Common myeloid progenitor, CD34-positive (primary cell): ENCODE data around the gene TMEM242.
A peak's percentile ranks its signal among the peaks of the same experiment; 100 is the strongest.

ENCODE experiments used
- CTCF ChIA-PET: fragments of 350-600 bp; sonication (Branson Sonifier 250); formaldehyde crosslinking; loops from one replicate; lab custom pipeline; 2021; ENCODE audit warnings: antibody characterized with exemption; lab: Charles Lee
- POLR2A ChIA-PET: fragments of 350-600 bp; sonication (Branson Sonifier 250); formaldehyde crosslinking; loops from one replicate; lab custom pipeline; 2021; ENCODE audit warnings: antibody characterized with exemption; lab: Charles Lee
- DNase-seq, 3 donors: peaks; one replicate each; pipeline versions ENCODE4 v3.0.0 to v3.0.0-alpha.2; 2013
- H3K27ac ChIP-seq, 2 experiments: 1 replicate in 1 of 2; 2 replicates in 1 of 2; pipeline ENCODE4 v1.7.0; 2013; ENCODE audit warnings: inconsistent platforms in 2 of 2, low read length in 2 of 2, mild to moderate bottlenecking in 2 of 2, low read depth in 1 of 2, moderate library complexity in 1 of 2; ENCODE audit not compliant: severe bottlenecking in 2 of 2, insufficient read depth in 1 of 2, poor library complexity in 1 of 2
- H3K27me3 ChIP-seq, 5 experiments: replicated peaks in 2 of 5; 1 replicate in 3 of 5; 2 replicates in 2 of 5; pipeline versions ENCODE4 v1.6.1 to v1.7.0; 2013; ENCODE audit warnings: low read length in 4 of 5, mild to moderate bottlenecking in 2 of 5, moderate library complexity in 2 of 5, inconsistent platforms in 1 of 5; ENCODE audit not compliant: insufficient read depth in 5 of 5, control insufficient read depth in 4 of 5
- H3K36me3 ChIP-seq, 4 experiments: 1 replicate in 2 of 4; 2 replicates in 2 of 4; pipeline versions ENCODE4 v1.6.1 to v1.7.0; 2013; ENCODE audit warnings: low read length in 3 of 4, control low read depth in 1 of 4, mild to moderate bottlenecking in 1 of 4; ENCODE audit not compliant: control insufficient read depth in 4 of 4, insufficient read depth in 4 of 4
- H3K4me1 ChIP-seq, 4 experiments: 1 replicate in 3 of 4; 2 replicates in 1 of 4; pipeline versions ENCODE4 v1.6.1 to v1.7.1; 2013; ENCODE audit warnings: low read length in 3 of 4, mild to moderate bottlenecking in 3 of 4, control low read depth in 1 of 4, inconsistent platforms in 1 of 4, moderate library complexity in 1 of 4; ENCODE audit not compliant: control insufficient read depth in 4 of 4, insufficient read depth in 4 of 4; ENCODE audit errors: control extremely low read depth in 1 of 4
- H3K4me3 ChIP-seq, 7 experiments: 1 replicate in 4 of 7; 2 replicates in 3 of 7; pipeline versions ENCODE4 v1.5.1 to v1.7.0; 2013; ENCODE audit warnings: mild to moderate bottlenecking in 7 of 7, low read length in 6 of 7, moderate library complexity in 6 of 7, inconsistent platforms in 2 of 7, low read depth in 2 of 7, control low read depth in 1 of 7; ENCODE audit not compliant: insufficient read depth in 4 of 7, control insufficient read depth in 1 of 7; ENCODE audit errors: extremely low read depth in 1 of 7
- H3K9me3 ChIP-seq, 5 experiments: 1 replicate in 4 of 5; 2 replicates in 1 of 5; pipeline versions ENCODE4 v1.6.1 to v1.7.1; 2013; ENCODE audit warnings: low read length in 4 of 5, mild to moderate bottlenecking in 2 of 5, inconsistent platforms in 1 of 5, low read depth in 1 of 5, moderate library complexity in 1 of 5; ENCODE audit not compliant: control insufficient read depth in 4 of 5, insufficient read depth in 2 of 5; ENCODE audit errors: control extremely low read depth in 1 of 5
- WGBS: methylation state at CpG from one replicate; pipeline ENCODE4 v1.1.5; 2013; ENCODE audit not compliant: insufficient coverage; 5-methylcytosine and 5-hydroxymethylcytosine counted together

The TMEM242 gene

GRCh38 chr6:157302736-157303135 lies 20.6 kb downstream of the TMEM242 start:
- Histone ChIP-seq H3K27ac (no peak overlapping the region), H3K4me1 (peaks cover 25 to 63% (median 35%) of the 10 kb centered on the region in 4 experiments), H3K9me3 (no peaks in the 10 kb centered on the region), H3K36me3 (peaks cover 0 to 9% (median 3%) of the 10 kb centered on the region in 4 experiments), H3K27me3 (no peaks in the 10 kb centered on the region), H3K4me3 (no peak overlapping the region)
- DNase-seq: no peak
- 64% methylated on average over 1 of the region's 4 CpGs for WGBS
- CTCF ChIA-PET: interaction anchor here (1.1 to 1.3 kb wide), 2 partner anchors 14 to 29 kb away, joined by 3 to 4 read pairs; no protein-coding TSS in a partner anchor
- POLR2A ChIA-PET: no interaction called here

GRCh38 chr6:157300436-157300835 lies 22.9 kb downstream of the TMEM242 start:
- no peaks in the 10 kb centered on the region for H3K27me3 ChIP-seq
- H3K4me3 ChIP-seq: no peak overlapping the region
- H3K4me1 ChIP-seq: peaks cover 18 to 48% (median 27%) of the 10 kb centered on the region in 4 experiments
- no peak overlapping the region for H3K27ac ChIP-seq
- CTCF ChIA-PET: interaction anchor here (0.6 to 0.7 kb wide), 2 partner anchors 76 to 301 kb away, joined by 3 read pairs; no protein-coding TSS in a partner anchor
- H3K9me3 ChIP-seq: no peaks in the 10 kb centered on the region
- no peak for DNase-seq
- peaks cover 0 to 9% (median 4%) of the 10 kb centered on the region in 4 experiments for H3K36me3 ChIP-seq
- POLR2A ChIA-PET: no interaction called here
- over 99% methylated on average over 9 of the region's 12 CpGs for WGBS

GRCh38 chr6:157300006-157300405 lies 23.3 kb downstream of the TMEM242 start:
- no peaks in the 10 kb centered on the region for H3K9me3 ChIP-seq
- 99% methylated on average over 20 of the region's 20 CpGs for WGBS
- H3K27ac ChIP-seq: no peak overlapping the region
- H3K27me3 ChIP-seq: no peaks in the 10 kb centered on the region
- no peak overlapping the region for H3K4me3 ChIP-seq
- ChIA-PET POLR2A (no interaction called here), CTCF (interaction anchor here (1.0 kb wide), 1 partner anchor 18 kb away, joined by 3 read pairs; no protein-coding TSS in a partner anchor)
- peaks cover 0 to 9% (median 4%) of the 10 kb centered on the region in 4 experiments for H3K36me3 ChIP-seq
- DNase-seq: no peak
- H3K4me1 ChIP-seq: peaks cover 14 to 43% (median 23%) of the 10 kb centered on the region in 4 experiments

GRCh38 chr6:157298216-157298724 lies 25.0 kb downstream of the TMEM242 start:
- 8% methylated on average over 5 of the region's 9 CpGs for WGBS
- H3K4me3 ChIP-seq: peak overlapping the region in 5 of 7 experiments; percentile 15 to 64 (median 25)
- no peaks in the 10 kb centered on the region for H3K27me3 ChIP-seq
- H3K4me1 ChIP-seq: peaks cover 11 to 27% (median 18%) of the 10 kb centered on the region in 4 experiments
- no peaks in the 10 kb centered on the region for H3K9me3 ChIP-seq
- peak in 2 of 3 donors; percentile 35 to 53 for DNase-seq
- ChIA-PET CTCF (interaction anchor here (1.3 to 3.1 kb wide), 2 partner anchors 13 to 23 kb away, joined by 6 to 9 read pairs; no protein-coding TSS in a partner anchor), POLR2A (no interaction called here)
- peak overlapping the region in 1 of 2 experiments; percentile 46 for H3K27ac ChIP-seq
- H3K36me3 ChIP-seq: peaks cover 0 to 9% (median 4%) of the 10 kb centered on the region in 4 experiments

GRCh38 chr6:157294654-157295053 lies 28.7 kb downstream of the TMEM242 start:
- Histone ChIP-seq H3K27ac (no peak overlapping the region), H3K4me1 (peaks cover 11 to 18% (median 15%) of the 10 kb centered on the region in 4 experiments), H3K27me3 (no peaks in the 10 kb centered on the region), H3K36me3 (peaks cover 10 to 27% (median 16%) of the 10 kb centered on the region in 4 experiments), H3K9me3 (no peaks in the 10 kb centered on the region), H3K4me3 (no peak overlapping the region)
- no peak for DNase-seq
- CTCF ChIA-PET: interaction anchor here (0.7 to 1.8 kb wide), 3 partner anchors 9 to 1671 kb away, joined by 3 to 6 read pairs (median 4); no protein-coding TSS in a partner anchor
- no CpG with 5 or more reads among the region's 2 CpGs for WGBS
- POLR2A ChIA-PET: no interaction called here

- H3K27me3 ChIP-seq: no peaks in the 10 kb centered on the region
- ChIA-PET POLR2A (no interaction called here), CTCF (no interaction called here)
- WGBS: 100% methylated on average over 4 of the region's 6 CpGs
- peaks cover 11 to 18% (median 15%) of the 10 kb centered on the region in 4 experiments for H3K4me1 ChIP-seq
- DNase-seq: no peak
- H3K27ac ChIP-seq: no peak overlapping the region
- peaks cover 10 to 27% (median 16%) of the 10 kb centered on the region in 4 experiments for H3K36me3 ChIP-seq
- H3K4me3 ChIP-seq: no peak overlapping the region
- no peaks in the 10 kb centered on the region for H3K9me3 ChIP-seq
Observed at GRCh38 chr6:157293780-157294179, 29.5 kb downstream of the TMEM242 start.

- CTCF ChIA-PET: no interaction called here
- no peaks in the 10 kb centered on the region for H3K27me3 ChIP-seq
- H3K4me3 ChIP-seq: no peak overlapping the region
- no peak overlapping the region for H3K27ac ChIP-seq
- POLR2A ChIA-PET: no interaction called here
- DNase-seq: no peak
- H3K9me3 ChIP-seq: no peaks in the 10 kb centered on the region
- H3K4me1 ChIP-seq: peaks cover 0 to 3% (median 2%) of the 10 kb centered on the region in 4 experiments
- WGBS: no CpG with 5 or more reads among the region's 1 CpG
- peaks cover 8 to 34% (median 20%) of the 10 kb centered on the region in 4 experiments for H3K36me3 ChIP-seq
Observed at GRCh38 chr6:157292202-157292601, 31.1 kb downstream of the TMEM242 start.
